Measurements from ENCODE around the gene COQ7. TPM values are rescaled to one million over a fixed set of nuclear protein-coding genes. Genes with fewer than 3 reads are reported as not detected.

The COQ7 gene
- total and polyA plus RNA-seq, 2 experiments from 2014 or later, result 17.9 to 21.7 TPM

DNA sequence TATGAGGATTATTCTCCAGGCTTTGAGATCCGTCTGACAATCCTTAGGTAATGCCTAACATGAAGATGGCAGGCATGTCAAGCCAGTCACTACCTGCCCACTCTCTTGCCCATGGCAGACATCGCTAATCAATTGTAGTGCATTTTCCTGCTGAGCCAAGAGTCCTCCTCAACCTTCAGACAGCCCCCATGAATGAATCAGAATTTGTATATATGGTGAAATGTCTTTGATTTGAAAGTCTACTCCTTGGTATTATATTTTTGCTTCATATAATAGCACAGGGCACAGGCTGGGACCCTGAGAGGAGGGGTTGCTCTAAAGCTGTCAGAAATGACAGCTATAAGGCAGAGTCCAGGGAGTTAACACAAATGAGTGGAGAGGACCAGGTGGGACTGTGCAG, 27.0 kb upstream of the COQ7 start:
- TF ChIP-seq EZH2 (IDR thresholded peaks at IDR 0.05; ENCODE audit: low read depth, unreplicated experiment) (no peak), POLR2AphosphoS5 (IDR thresholded peaks at IDR 0.05; ENCODE audit: low read depth) (no peak), STAT1 (IDR thresholded peaks at IDR 0.05; ENCODE audit: unreplicated experiment) (no peak), JUNB (IDR thresholded peaks at IDR 0.05; ENCODE audit: unreplicated experiment) (no peak), ZNF114 (CRISPR knock-in tag; IDR thresholded peaks at IDR 0.05) (no peak), EZH2phosphoT487 (IDR thresholded peaks at IDR 0.05; ENCODE audit: unreplicated experiment) (no peak), ZNF331 (CRISPR knock-in tag; IDR thresholded peaks at IDR 0.05; ENCODE audit: low read depth) (no peak), NANOG (IDR thresholded peaks at IDR 0.05; ENCODE audit: borderline replicate concordance) (no peak), CREB1 (CRISPR knock-in tag; IDR thresholded peaks at IDR 0.05; ENCODE audit: low read depth) (no peak)
- TF ChIP-seq, protein P1, sequence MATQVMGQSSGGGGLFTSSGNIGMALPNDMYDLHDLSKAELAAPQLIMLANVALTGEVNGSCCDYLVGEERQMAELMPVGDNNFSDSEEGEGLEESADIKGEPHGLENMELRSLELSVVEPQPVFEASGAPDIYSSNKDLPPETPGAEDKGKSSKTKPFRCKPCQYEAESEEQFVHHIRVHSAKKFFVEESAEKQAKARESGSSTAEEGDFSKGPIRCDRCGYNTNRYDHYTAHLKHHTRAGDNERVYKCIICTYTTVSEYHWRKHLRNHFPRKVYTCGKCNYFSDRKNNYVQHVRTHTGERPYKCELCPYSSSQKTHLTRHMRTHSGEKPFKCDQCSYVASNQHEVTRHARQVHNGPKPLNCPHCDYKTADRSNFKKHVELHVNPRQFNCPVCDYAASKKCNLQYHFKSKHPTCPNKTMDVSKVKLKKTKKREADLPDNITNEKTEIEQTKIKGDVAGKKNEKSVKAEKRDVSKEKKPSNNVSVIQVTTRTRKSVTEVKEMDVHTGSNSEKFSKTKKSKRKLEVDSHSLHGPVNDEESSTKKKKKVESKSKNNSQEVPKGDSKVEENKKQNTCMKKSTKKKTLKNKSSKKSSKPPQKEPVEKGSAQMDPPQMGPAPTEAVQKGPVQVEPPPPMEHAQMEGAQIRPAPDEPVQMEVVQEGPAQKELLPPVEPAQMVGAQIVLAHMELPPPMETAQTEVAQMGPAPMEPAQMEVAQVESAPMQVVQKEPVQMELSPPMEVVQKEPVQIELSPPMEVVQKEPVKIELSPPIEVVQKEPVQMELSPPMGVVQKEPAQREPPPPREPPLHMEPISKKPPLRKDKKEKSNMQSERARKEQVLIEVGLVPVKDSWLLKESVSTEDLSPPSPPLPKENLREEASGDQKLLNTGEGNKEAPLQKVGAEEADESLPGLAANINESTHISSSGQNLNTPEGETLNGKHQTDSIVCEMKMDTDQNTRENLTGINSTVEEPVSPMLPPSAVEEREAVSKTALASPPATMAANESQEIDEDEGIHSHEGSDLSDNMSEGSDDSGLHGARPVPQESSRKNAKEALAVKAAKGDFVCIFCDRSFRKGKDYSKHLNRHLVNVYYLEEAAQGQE (IDR thresholded peaks at IDR 0.05; ENCODE audit: unreplicated experiment), result no peak
- TF ChIP-seq, protein P2, sequence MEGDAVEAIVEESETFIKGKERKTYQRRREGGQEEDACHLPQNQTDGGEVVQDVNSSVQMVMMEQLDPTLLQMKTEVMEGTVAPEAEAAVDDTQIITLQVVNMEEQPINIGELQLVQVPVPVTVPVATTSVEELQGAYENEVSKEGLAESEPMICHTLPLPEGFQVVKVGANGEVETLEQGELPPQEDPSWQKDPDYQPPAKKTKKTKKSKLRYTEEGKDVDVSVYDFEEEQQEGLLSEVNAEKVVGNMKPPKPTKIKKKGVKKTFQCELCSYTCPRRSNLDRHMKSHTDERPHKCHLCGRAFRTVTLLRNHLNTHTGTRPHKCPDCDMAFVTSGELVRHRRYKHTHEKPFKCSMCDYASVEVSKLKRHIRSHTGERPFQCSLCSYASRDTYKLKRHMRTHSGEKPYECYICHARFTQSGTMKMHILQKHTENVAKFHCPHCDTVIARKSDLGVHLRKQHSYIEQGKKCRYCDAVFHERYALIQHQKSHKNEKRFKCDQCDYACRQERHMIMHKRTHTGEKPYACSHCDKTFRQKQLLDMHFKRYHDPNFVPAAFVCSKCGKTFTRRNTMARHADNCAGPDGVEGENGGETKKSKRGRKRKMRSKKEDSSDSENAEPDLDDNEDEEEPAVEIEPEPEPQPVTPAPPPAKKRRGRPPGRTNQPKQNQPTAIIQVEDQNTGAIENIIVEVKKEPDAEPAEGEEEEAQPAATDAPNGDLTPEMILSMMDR (conservative IDR thresholded peaks at IDR 0.05; ENCODE audit: low read depth in 2 of 2), result no peak
- TF ChIP-seq, protein P3, sequence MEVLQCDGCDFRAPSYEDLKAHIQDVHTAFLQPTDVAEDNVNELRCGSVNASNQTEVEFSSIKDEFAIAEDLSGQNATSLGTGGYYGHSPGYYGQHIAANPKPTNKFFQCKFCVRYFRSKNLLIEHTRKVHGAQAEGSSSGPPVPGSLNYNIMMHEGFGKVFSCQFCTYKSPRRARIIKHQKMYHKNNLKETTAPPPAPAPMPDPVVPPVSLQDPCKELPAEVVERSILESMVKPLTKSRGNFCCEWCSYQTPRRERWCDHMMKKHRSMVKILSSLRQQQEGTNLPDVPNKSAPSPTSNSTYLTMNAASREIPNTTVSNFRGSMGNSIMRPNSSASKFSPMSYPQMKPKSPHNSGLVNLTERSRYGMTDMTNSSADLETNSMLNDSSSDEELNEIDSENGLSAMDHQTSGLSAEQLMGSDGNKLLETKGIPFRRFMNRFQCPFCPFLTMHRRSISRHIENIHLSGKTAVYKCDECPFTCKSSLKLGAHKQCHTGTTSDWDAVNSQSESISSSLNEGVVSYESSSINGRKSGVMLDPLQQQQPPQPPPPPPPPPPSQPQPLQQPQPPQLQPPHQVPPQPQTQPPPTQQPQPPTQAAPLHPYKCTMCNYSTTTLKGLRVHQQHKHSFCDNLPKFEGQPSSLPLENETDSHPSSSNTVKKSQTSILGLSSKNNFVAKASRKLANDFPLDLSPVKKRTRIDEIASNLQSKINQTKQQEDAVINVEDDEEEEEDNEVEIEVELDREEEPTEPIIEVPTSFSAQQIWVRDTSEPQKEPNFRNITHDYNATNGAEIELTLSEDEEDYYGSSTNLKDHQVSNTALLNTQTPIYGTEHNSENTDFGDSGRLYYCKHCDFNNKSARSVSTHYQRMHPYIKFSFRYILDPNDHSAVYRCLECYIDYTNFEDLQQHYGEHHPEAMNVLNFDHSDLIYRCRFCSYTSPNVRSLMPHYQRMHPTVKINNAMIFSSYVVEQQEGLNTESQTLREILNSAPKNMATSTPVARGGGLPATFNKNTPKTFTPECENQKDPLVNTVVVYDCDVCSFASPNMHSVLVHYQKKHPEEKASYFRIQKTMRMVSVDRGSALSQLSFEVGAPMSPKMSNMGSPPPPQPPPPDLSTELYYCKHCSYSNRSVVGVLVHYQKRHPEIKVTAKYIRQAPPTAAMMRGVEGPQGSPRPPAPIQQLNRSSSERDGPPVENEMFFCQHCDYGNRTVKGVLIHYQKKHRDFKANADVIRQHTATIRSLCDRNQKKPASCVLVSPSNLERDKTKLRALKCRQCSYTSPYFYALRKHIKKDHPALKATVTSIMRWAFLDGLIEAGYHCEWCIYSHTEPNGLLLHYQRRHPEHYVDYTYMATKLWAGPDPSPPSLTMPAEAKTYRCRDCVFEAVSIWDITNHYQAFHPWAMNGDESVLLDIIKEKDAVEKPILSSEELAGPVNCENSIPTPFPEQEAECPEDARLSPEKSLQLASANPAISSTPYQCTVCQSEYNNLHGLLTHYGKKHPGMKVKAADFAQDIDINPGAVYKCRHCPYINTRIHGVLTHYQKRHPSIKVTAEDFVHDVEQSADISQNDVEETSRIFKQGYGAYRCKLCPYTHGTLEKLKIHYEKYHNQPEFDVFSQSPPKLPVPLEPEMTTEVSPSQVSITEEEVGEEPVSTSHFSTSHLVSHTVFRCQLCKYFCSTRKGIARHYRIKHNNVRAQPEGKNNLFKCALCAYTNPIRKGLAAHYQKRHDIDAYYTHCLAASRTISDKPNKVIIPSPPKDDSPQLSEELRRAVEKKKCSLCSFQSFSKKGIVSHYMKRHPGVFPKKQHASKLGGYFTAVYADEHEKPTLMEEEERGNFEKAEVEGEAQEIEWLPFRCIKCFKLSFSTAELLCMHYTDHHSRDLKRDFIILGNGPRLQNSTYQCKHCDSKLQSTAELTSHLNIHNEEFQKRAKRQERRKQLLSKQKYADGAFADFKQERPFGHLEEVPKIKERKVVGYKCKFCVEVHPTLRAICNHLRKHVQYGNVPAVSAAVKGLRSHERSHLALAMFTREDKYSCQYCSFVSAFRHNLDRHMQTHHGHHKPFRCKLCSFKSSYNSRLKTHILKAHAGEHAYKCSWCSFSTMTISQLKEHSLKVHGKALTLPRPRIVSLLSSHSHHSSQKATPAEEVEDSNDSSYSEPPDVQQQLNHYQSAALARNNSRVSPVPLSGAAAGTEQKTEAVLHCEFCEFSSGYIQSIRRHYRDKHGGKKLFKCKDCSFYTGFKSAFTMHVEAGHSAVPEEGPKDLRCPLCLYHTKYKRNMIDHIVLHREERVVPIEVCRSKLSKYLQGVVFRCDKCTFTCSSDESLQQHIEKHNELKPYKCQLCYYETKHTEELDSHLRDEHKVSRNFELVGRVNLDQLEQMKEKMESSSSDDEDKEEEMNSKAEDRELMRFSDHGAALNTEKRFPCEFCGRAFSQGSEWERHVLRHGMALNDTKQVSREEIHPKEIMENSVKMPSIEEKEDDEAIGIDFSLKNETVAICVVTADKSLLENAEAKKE (CRISPR knock-in tag; IDR thresholded peaks at IDR 0.05), result no peak
- TF ChIP-seq, protein P4, sequence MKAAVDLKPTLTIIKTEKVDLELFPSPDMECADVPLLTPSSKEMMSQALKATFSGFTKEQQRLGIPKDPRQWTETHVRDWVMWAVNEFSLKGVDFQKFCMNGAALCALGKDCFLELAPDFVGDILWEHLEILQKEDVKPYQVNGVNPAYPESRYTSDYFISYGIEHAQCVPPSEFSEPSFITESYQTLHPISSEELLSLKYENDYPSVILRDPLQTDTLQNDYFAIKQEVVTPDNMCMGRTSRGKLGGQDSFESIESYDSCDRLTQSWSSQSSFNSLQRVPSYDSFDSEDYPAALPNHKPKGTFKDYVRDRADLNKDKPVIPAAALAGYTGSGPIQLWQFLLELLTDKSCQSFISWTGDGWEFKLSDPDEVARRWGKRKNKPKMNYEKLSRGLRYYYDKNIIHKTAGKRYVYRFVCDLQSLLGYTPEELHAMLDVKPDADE (IDR thresholded peaks at IDR 0.05), result no peak
- Histone ChIP-seq H3K36me3 (ENCODE audit: insufficient read depth) (peaks cover 5% of the 10 kb centered on the region; the same call in 1 of the 2 replicates), H3K4me2 (no peak overlapping the region), H3K9me2 (ENCODE audit: insufficient read depth) (no peaks in the 10 kb centered on the region), H3K4me3 (no peak overlapping the region), H3K27ac (ENCODE audit: low read depth) (no peak overlapping the region), H2AFZ (no peak overlapping the region), H3K79me2 (replicated peaks; ENCODE audit: insufficient read depth) (no peaks in the 10 kb centered on the region), H4K20me1 (replicated peaks; ENCODE audit: insufficient read depth) (no peaks in the 10 kb centered on the region), H3K27me3 (ENCODE audit: insufficient read depth) (no peaks in the 10 kb centered on the region), H3K4me1 (ENCODE audit: insufficient read depth) (no peaks in the 10 kb centered on the region), H3F3A (replicated peaks; ENCODE audit: low read depth) (no peaks in the 10 kb centered on the region)
- no peak overlapping the region for H3K27ac Mint-ChIP-seq
- DNase-seq (ENCODE audit: low spot score) (no peak), ATAC-seq (no peak)
- peaks cover 4% of the 10 kb centered on the region; the same call in 2 of the 3 replicates for H3K36me3 Mint-ChIP-seq (ENCODE audit: low read depth)
- peaks cover 11% of the 10 kb centered on the region for H3K9me3 Mint-ChIP-seq
- no peak overlapping the region for H3K4me3 Mint-ChIP-seq
- H3K27me3 Mint-ChIP-seq (ENCODE audit: insufficient read depth, low read depth, poor library complexity), result no peaks in the 10 kb centered on the region
- no peaks in the 10 kb centered on the region for H3K4me1 Mint-ChIP-seq

Measured in GM23338 (cell line).